GM12878 (cell line): Measurements from ENCODE around the gene TCF12. TPM values are rescaled to one million over a fixed set of nuclear protein-coding genes. Genes with fewer than 3 reads are reported as not detected.
A peak's percentile ranks its signal among the peaks of the same experiment; 100 is the strongest.

Experiments used
- ATAC-seq: fragments of 200-7000 bp; cut with Tn5 transposase; 3 replicates; pipeline ENCODE4 v1.9.1; 2020; ENCODE audit warnings: mild to moderate bottlenecking, moderate library complexity
- BruUV-seq: library from RNA; stranded (reverse); fragments of 400-500 nt; replicated peaks from 2 replicates; lab custom pipeline; 2021; lab: Mats Ljungman, UMichigan
- CTCF ChIA-PET: fragments of 300-600 bp; sonication (Branson Sonifier 250); formaldehyde crosslinking; extraction: SDS; loops from one replicate; lab custom pipeline; 2021; ENCODE audit warnings: inconsistent platforms; lab: Yijun Ruan, JAX
- POLR2A ChIA-PET: fragments of 350-600 bp; formaldehyde crosslinking; extraction: SDS; loops from one replicate; lab custom pipeline; 2021; ENCODE audit warnings: inconsistent platforms; lab: Charles Lee
- RAD21 ChIA-PET: fragments of 300-600 bp; sonication (Branson Sonifier 250); formaldehyde crosslinking; loops from one replicate; lab custom pipeline; 2023; ENCODE audit warnings: antibody characterized with exemption; ENCODE audit not compliant: unreplicated experiment; lab: Charles Lee
- SMC1A ChIA-PET: fragments of 300-600 bp; sonication (Branson Sonifier 250); formaldehyde crosslinking; loops from one replicate; lab custom pipeline; 2023; ENCODE audit not compliant: unreplicated experiment, uncharacterized antibody; lab: Charles Lee
- DNase-seq: peaks from one replicate; pipeline ENCODE4 v3.0.0-alpha.2; 2011; ENCODE audit warnings: low read depth, low spot score
- FAIRE-seq: peaks from 3 replicates; lab custom pipeline; 2011; peaks lifted over from hg19 to GRCh38; lab: Jason Lieb, UNC
- H2AFZ ChIP-seq: 2 replicates; pipeline ENCODE4 v1.6.0; 2011; ENCODE audit warnings: low read depth, low read length, control low read depth; ENCODE audit not compliant: control insufficient read depth
- H3K27ac ChIP-seq: 2 replicates; pipeline ENCODE4 v1.5.1; 2011; ENCODE audit warnings: control low read depth; ENCODE audit not compliant: control insufficient read depth, insufficient read depth
- H3K27me3 ChIP-seq, 2 experiments: replicated peaks in 1 of 2; 2 replicates each; pipeline versions ENCODE4 v1.6.0 to v1.6.1; 2011; ENCODE audit warnings: low read length in 1 of 2; ENCODE audit not compliant: control insufficient read depth in 2 of 2, insufficient read depth in 2 of 2
- H3K36me3 ChIP-seq, 2 experiments: 2 replicates each; pipeline ENCODE4 v1.5.1; 2011; ENCODE audit warnings: low read length in 1 of 2; ENCODE audit not compliant: control insufficient read depth in 2 of 2, insufficient read depth in 2 of 2
- H3K4me1 ChIP-seq: 2 replicates; pipeline ENCODE4 v1.6.1; 2011; ENCODE audit warnings: mild to moderate bottlenecking, low read length, moderate library complexity, mixed read lengths; ENCODE audit not compliant: control insufficient read depth, insufficient read depth
- H3K4me2 ChIP-seq: 2 replicates; pipeline ENCODE4 v1.6.0; 2011; ENCODE audit warnings: control low read depth; ENCODE audit not compliant: control insufficient read depth, insufficient read depth
- H3K4me3 ChIP-seq: fragments of 200-600 bp; sonication (generic); 2 replicates; pipeline ENCODE4 v1.5.1; 2016
- H3K79me2 ChIP-seq: 2 replicates; pipeline ENCODE4 v1.6.0; 2011; ENCODE audit warnings: low read length; ENCODE audit not compliant: control insufficient read depth, insufficient read depth
- H3K9ac ChIP-seq: 2 replicates; pipeline ENCODE4 v1.8.0; 2011; ENCODE audit warnings: low read length, control low read depth, mixed read lengths; ENCODE audit not compliant: control insufficient read depth, insufficient read depth
- H3K9me3 ChIP-seq: replicated peaks from 3 replicates; pipeline ENCODE4 v1.5.1; 2011; ENCODE audit warnings: mild to moderate bottlenecking, low read length; ENCODE audit not compliant: control insufficient read depth, insufficient read depth
- H4K20me1 ChIP-seq: 2 replicates; pipeline ENCODE4 v1.6.0; 2011; ENCODE audit not compliant: control insufficient read depth, insufficient read depth
- ATF3 ChIP-seq: IDR thresholded peaks from 2 replicates; pipeline ENCODE4 v1.6.1; 2011; ENCODE audit warnings: low read depth, mild to moderate bottlenecking, low read length, moderate library complexity, borderline replicate concordance; ENCODE audit errors: extremely low read depth
- BCL3 ChIP-seq: IDR thresholded peaks from 2 replicates; pipeline ENCODE4 v1.6.1; 2011; ENCODE audit warnings: borderline replicate concordance, low read depth, mild to moderate bottlenecking, moderate library complexity, low read length; ENCODE audit not compliant: insufficient read depth, poor library complexity, severe bottlenecking
- BHLHE40 ChIP-seq, 2 experiments: fragments of 450-650 bp in 1 of 2; IDR thresholded peaks; 2 replicates each; pipeline ENCODE4 v1.6.1; 2011 to 2017; ENCODE audit warnings: low read depth in 2 of 2, borderline replicate concordance in 1 of 2, improper control_type of control experiment in 1 of 2, low read length in 1 of 2, mild to moderate bottlenecking in 1 of 2
- CHD1 ChIP-seq: IDR thresholded peaks from 2 replicates; pipeline ENCODE4 v1.6.1; 2012; ENCODE audit warnings: low read depth, low read length, improper control_type of control experiment
- CTCF ChIP-seq, 3 experiments: IDR thresholded peaks in 2 of 3; conservative IDR thresholded peaks in 1 of 3; 2 replicates each; pipeline ENCODE4 v1.5.1; 2011; ENCODE audit warnings: low read depth in 3 of 3, low read length in 3 of 3, mild to moderate bottlenecking in 3 of 3, control low read depth in 2 of 3, moderate library complexity in 2 of 3, inconsistent platforms in 1 of 3, mixed read lengths in 1 of 3; ENCODE audit not compliant: control insufficient read depth in 2 of 3, insufficient read depth in 1 of 3; ENCODE audit errors: extremely low read depth in 1 of 3
- POLR2A ChIP-seq: IDR thresholded peaks from 2 replicates; pipeline ENCODE4 v1.6.1; 2011; ENCODE audit warnings: low read depth, mild to moderate bottlenecking, low read length
- RAD21 ChIP-seq: IDR thresholded peaks from 2 replicates; pipeline ENCODE4 v1.6.1; 2011; ENCODE audit warnings: mild to moderate bottlenecking, low read depth, low read length, moderate library complexity; ENCODE audit not compliant: insufficient read depth
- SIN3A ChIP-seq: IDR thresholded peaks from 2 replicates; pipeline ENCODE4 v1.6.1; 2012; ENCODE audit warnings: low read depth, low read length, improper control_type of control experiment
- TAF1 ChIP-seq: IDR thresholded peaks from 2 replicates; pipeline ENCODE4 v1.6.1; 2011; ENCODE audit warnings: mild to moderate bottlenecking, low read depth, low read length, borderline replicate concordance
- YY1 ChIP-seq: IDR thresholded peaks from 2 replicates; pipeline ENCODE4 v1.6.1; 2011; ENCODE audit warnings: low read depth, mild to moderate bottlenecking, low read length
- ZNF217 ChIP-seq: fragments of 450-650 bp; IDR thresholded peaks from 2 replicates; pipeline ENCODE4 v1.6.1; 2017; ENCODE audit warnings: antibody characterized with exemption, mild to moderate bottlenecking
- ZNF384 ChIP-seq: IDR thresholded peaks from 2 replicates; pipeline ENCODE4 v1.6.1; 2012; ENCODE audit warnings: low read depth, mild to moderate bottlenecking, low read length, improper control_type of control experiment, borderline replicate concordance
- WGBS: methylation state at CpG from one replicate; pipeline ENCODE4 v1.1.6; 2016; ENCODE audit warnings: low lambda C conversion rate; ENCODE audit not compliant: insufficient replicate concordance, insufficient coverage; ENCODE audit errors: missing lambda C conversion rate; 5-methylcytosine and 5-hydroxymethylcytosine counted together
- in situ Hi-C: fragments of 300-500 bp; cut with MboI; formaldehyde crosslinking; loops from 9 replicates; pipeline ENCODE4 v1.14.3; 2018; ENCODE audit warnings: mixed read lengths
- intact Hi-C: fragments of 100-400 bp; cut with micrococcal nuclease; formaldehyde crosslinking; loops from one replicate; pipeline ENCODE4 v1.14.2; 2022; ENCODE audit not compliant: unreplicated experiment
- polyA plus RNA-seq, 11 experiments: library from polyadenylated mRNA; depleted of rRNA in 4 of 11; unstranded in 6 of 11; stranded (reverse) in 5 of 11; fragments of >200 nt; fragmentation: Nextera tagmentation in 4 of 11; fragmentation: Illumina TruSeq in 1 of 11; extraction: Ambion mirVana in 4 of 11; extraction: Trizol in 1 of 11; gene quantifications; 1 replicate in 1 of 11; 2 replicates in 10 of 11; pipeline versions ENCODE4 v1.2.1 to v1.2.3, GENCODE V29; 2011 to 2016; ENCODE audit warnings: inconsistent platforms in 2 of 11, missing spikeins in 2 of 11, low read depth in 1 of 11
- total RNA-seq, 4 experiments: library from RNA; depleted of rRNA in 3 of 4; stranded (reverse); fragments of >200 nt in 3 of 4; fragmentation: Illumina TruSeq in 1 of 4; extraction: Trizol in 1 of 4; gene quantifications; 2 replicates each; pipeline versions ENCODE4 v1.2.1 to v1.2.3, GENCODE V29; 2013 to 2021
- TF ChIP-seq, protein P1 (sequence below): fragments of 150-350 bp; IDR thresholded peaks from 2 replicates; pipeline ENCODE4 v1.6.1; 2014; ENCODE audit warnings: mild to moderate bottlenecking, low read depth, low read length

The TCF12 gene
- total and polyA plus RNA-seq, 10 of the 15 experiments (the other 5 are each of a cell fraction or from before 2014, with no cell fraction given): 8.2 to 70.9 (median 49.5) TPM

- no peak overlapping the region; the same call in 1 of the 2 replicates for H3K27ac ChIP-seq
- H3K9ac ChIP-seq: no peak overlapping the region
- WGBS: 90% methylated on average over 9 of the region's 9 CpGs
- intact Hi-C loops: loop anchor here (10.0 kb wide), 1 partner anchor 119 kb away; no protein-coding TSS in a partner anchor
- no peaks in the 10 kb centered on the region; the same call in none of the 2 replicates for H3K79me2 ChIP-seq
- peak; percentile 70 for ATAC-seq
- H3K27me3 ChIP-seq: no peaks in the 10 kb centered on the region
- H4K20me1 ChIP-seq: no peaks in the 10 kb centered on the region
- H3K4me2 ChIP-seq: no peak overlapping the region
- no peak for FAIRE-seq
- H3K4me3 ChIP-seq: no peak overlapping the region
- peaks cover 15% of the 10 kb centered on the region for H3K4me1 ChIP-seq
- RAD21 ChIA-PET: interaction anchor here (1.4 to 1.8 kb wide), 3 partner anchors 8 to 13 kb away, joined by 3 to 7 read pairs (median 6); no protein-coding TSS in a partner anchor
- H2AFZ ChIP-seq: peak overlapping the region; percentile 18; the same call in 1 of the 2 replicates
- CTCF ChIA-PET: interaction anchor here (0.6 to 2.2 kb wide), 7 partner anchors 10 to 313 kb away, joined by 3 to 13 read pairs (median 4); no protein-coding TSS in a partner anchor
- DNase-seq: no peak
- no peaks in the 10 kb centered on the region for H3K36me3 ChIP-seq
- in situ Hi-C loops: no loop called here
- SMC1A ChIA-PET: interaction anchor here (0.6 to 1.7 kb wide), 8 partner anchors 8 to 394 kb away, joined by 3 to 7 read pairs (median 4); no protein-coding TSS in a partner anchor
- no peaks in the 10 kb centered on the region for H3K9me3 ChIP-seq
- POLR2A ChIA-PET: interaction anchor here (0.5 to 0.6 kb wide), 2 partner anchors 18 to 183 kb away, joined by 4 to 7 read pairs; no protein-coding TSS in a partner anchor
- no TSS peak for BruUV-seq
- TF ChIP-seq, protein P1, sequence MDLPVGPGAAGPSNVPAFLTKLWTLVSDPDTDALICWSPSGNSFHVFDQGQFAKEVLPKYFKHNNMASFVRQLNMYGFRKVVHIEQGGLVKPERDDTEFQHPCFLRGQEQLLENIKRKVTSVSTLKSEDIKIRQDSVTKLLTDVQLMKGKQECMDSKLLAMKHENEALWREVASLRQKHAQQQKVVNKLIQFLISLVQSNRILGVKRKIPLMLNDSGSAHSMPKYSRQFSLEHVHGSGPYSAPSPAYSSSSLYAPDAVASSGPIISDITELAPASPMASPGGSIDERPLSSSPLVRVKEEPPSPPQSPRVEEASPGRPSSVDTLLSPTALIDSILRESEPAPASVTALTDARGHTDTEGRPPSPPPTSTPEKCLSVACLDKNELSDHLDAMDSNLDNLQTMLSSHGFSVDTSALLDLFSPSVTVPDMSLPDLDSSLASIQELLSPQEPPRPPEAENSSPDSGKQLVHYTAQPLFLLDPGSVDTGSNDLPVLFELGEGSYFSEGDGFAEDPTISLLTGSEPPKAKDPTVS: no peak
- 0 out of 2 replicates have a peak, but pooled peaks have one; percentile 23 for TF ChIP-seq POLR2A
- TF ChIP-seq SIN3A: no peak
- TF ChIP-seq ZNF384: 0 out of 2 replicates have a peak, but pooled peaks have one; percentile 9
- TF ChIP-seq TAF1: no peak
- no peak for TF ChIP-seq CHD1
- TF ChIP-seq CTCF (IDR thresholded peaks at IDR 0.05 in 2 of 3, conservative IDR thresholded peaks at IDR 0.05 in 1 of 3; ENCODE audit: control insufficient read depth in 2 of 3, extremely low read depth in 1 of 3, insufficient read depth in 1 of 3, low read depth in 3 of 3, low read length in 3 of 3): peak in 1 of 3 experiments; percentile 14; a peak in 1 of 6 replicates
- no peak for TF ChIP-seq BCL3
- no peak for TF ChIP-seq ZNF217
- TF ChIP-seq YY1: 0 out of 2 replicates have a peak, but pooled peaks have one; percentile 20
- no peak for TF ChIP-seq BHLHE40 (IDR thresholded peaks at IDR 0.05; ENCODE audit: borderline replicate concordance in 1 of 2, low read depth in 2 of 2, low read length in 1 of 2)
- TF ChIP-seq ATF3: no peak
- peak; percentile 48 for TF ChIP-seq RAD21
These were observed 214.9 kb downstream of the TCF12 start for GRCh38 chr15:57133127-57133968.
